IPS-NIHi11 (cell line): ENCODE results near the gene RAI1.

ENCODE experiments used
- DNase-seq: peaks from one replicate; pipeline ENCODE4 v3.0.0; 2012; ENCODE audit warnings: mixed read lengths, low spot score

RAI1 gene

GRCh38 chr17:17767887-17768418 is 86.7 kb downstream of the RAI1 start:
- DNase-seq, result no peak

GRCh38 chr17:17768424-17769088 is 87.3 kb downstream of the RAI1 start:
- DNase-seq, result no peak

GRCh38 chr17:17769869-17770631 is 88.8 kb downstream of the RAI1 start:
- peak; percentile 37 for DNase-seq

GRCh38 chr17:17770632-17771044 is 89.4 kb downstream of the RAI1 start:
- no peak for DNase-seq

- no peak for DNase-seq
These were observed 90.4 kb downstream of the RAI1 start for GRCh38 chr17:17771498-17772201.

GRCh38 chr17:17772231-17772630 is 91.0 kb downstream of the RAI1 start:
- no peak for DNase-seq

GRCh38 chr17:17774009-17774881 is 93.0 kb downstream of the RAI1 start:
- DNase-seq, result no peak

- DNase-seq, result no peak
These were observed 95.6 kb downstream of the RAI1 start for GRCh38 chr17:17776889-17777288.

GRCh38 chr17:17778308-17779014 is 97.2 kb downstream of the RAI1 start:
- no peak for DNase-seq

GRCh38 chr17:17779015-17779611 is 97.9 kb downstream of the RAI1 start:
- no peak for DNase-seq

- DNase-seq, result peak; percentile 62
These were observed 99.8 kb downstream of the RAI1 start for GRCh38 chr17:17780922-17781590.

- DNase-seq, result peak; percentile 55
These were observed 100.6 kb downstream of the RAI1 start for GRCh38 chr17:17781591-17782496.

GRCh38 chr17:17782523-17783115 is 101.4 kb downstream of the RAI1 start:
- DNase-seq, result no peak

- peak; percentile 65 for DNase-seq
These were observed 102.0 kb downstream of the RAI1 start for GRCh38 chr17:17783116-17783824.

- no peak for DNase-seq
These were observed 102.8 kb downstream of the RAI1 start for GRCh38 chr17:17783825-17784656.

GRCh38 chr17:17784657-17785267 is 103.5 kb downstream of the RAI1 start:
- no peak for DNase-seq

- no peak for DNase-seq
These were observed 104.1 kb downstream of the RAI1 start for GRCh38 chr17:17785407-17785806.
